ENCODE results near the gene SHROOM3.

The SHROOM3 gene

GRCh38 chr4:76781698-76782595 lies 346.9 kb downstream of the SHROOM3 start:
- ChIA-PET CTCF (interaction anchor here (0.8 kb wide), 1 partner anchor 64 kb away, joined by 3 read pairs; no protein-coding TSS in a partner anchor), POLR2A (no interaction called here)
- DNase-seq (ENCODE audit: extremely low spot score), result no peak
- TF ChIP-seq PKNOX1 (IDR thresholded peaks at IDR 0.05), result no peak
- TF ChIP-seq LEF1 (IDR thresholded peaks at IDR 0.05; ENCODE audit: borderline replicate concordance), result no peak
- TF ChIP-seq FOXK2 (IDR thresholded peaks at IDR 0.05), result no peak
- no peak for TF ChIP-seq L3MBTL2 (conservative IDR thresholded peaks at IDR 0.05)
- TF ChIP-seq CTBP1 (IDR thresholded peaks at IDR 0.05; ENCODE audit: borderline replicate concordance), result no peak
- TF ChIP-seq ELF4 (IDR thresholded peaks at IDR 0.05), result no peak
- TF ChIP-seq FOXM1 (IDR thresholded peaks at IDR 0.05; ENCODE audit: borderline replicate concordance), result no peak
- TF ChIP-seq BHLHE40 (IDR thresholded peaks at IDR 0.05; ENCODE audit: borderline replicate concordance), result no peak
- TF ChIP-seq SP1 (IDR thresholded peaks at IDR 0.05), result no peak
- no peak for TF ChIP-seq SUZ12 (IDR thresholded peaks at IDR 0.05)
- TF ChIP-seq TARDBP (IDR thresholded peaks at IDR 0.05), result no peak
- no peak for TF ChIP-seq ARNT (IDR thresholded peaks at IDR 0.05)
- TF ChIP-seq HDGF (IDR thresholded peaks at IDR 0.05; ENCODE audit: borderline replicate concordance), result no peak

- ChIA-PET POLR2A (no interaction called here), CTCF (no interaction called here)
- DNase-seq (ENCODE audit: extremely low spot score), result no peak
- TF ChIP-seq LEF1 (IDR thresholded peaks at IDR 0.05; ENCODE audit: borderline replicate concordance) (no peak), ARNT (IDR thresholded peaks at IDR 0.05) (no peak), FOXK2 (IDR thresholded peaks at IDR 0.05) (no peak), ZNF384 (IDR thresholded peaks at IDR 0.05) (no peak), CTBP1 (IDR thresholded peaks at IDR 0.05; ENCODE audit: borderline replicate concordance) (no peak), L3MBTL2 (conservative IDR thresholded peaks at IDR 0.05) (no peak)
Measured at GRCh38 chr4:76782837-76783236, 347.8 kb downstream of the SHROOM3 start.

GRCh38 chr4:76783836-76784235 lies 348.8 kb downstream of the SHROOM3 start:
- TF ChIP-seq NFRKB (IDR thresholded peaks at IDR 0.05), result no peak
- TF ChIP-seq TARDBP (IDR thresholded peaks at IDR 0.05), result no peak
- no peak for TF ChIP-seq ARNT (IDR thresholded peaks at IDR 0.05)
- TF ChIP-seq FOXA1 (IDR thresholded peaks at IDR 0.05), result no peak
- TF ChIP-seq ZNF384 (IDR thresholded peaks at IDR 0.05), result no peak
- TF ChIP-seq SUZ12 (IDR thresholded peaks at IDR 0.05), result no peak
- POLR2A ChIA-PET, result interaction anchor here (0.6 kb wide), 1 partner anchor 580 kb away, joined by 3 read pairs; no protein-coding TSS in a partner anchor
- CTCF ChIA-PET, result interaction anchor here (0.6 to 1.2 kb wide), 3 partner anchors 9 to 183 kb away, joined by 3 to 7 read pairs (median 4); no protein-coding TSS in a partner anchor
- DNase-seq (ENCODE audit: extremely low spot score), result no peak

GRCh38 chr4:76784237-76784636 lies 349.2 kb downstream of the SHROOM3 start:
- no peak for TF ChIP-seq LEF1 (IDR thresholded peaks at IDR 0.05; ENCODE audit: borderline replicate concordance)
- TF ChIP-seq BHLHE40 (IDR thresholded peaks at IDR 0.05; ENCODE audit: borderline replicate concordance), result no peak
- TF ChIP-seq ZNF384 (IDR thresholded peaks at IDR 0.05), result no peak
- no peak for TF ChIP-seq SP1 (IDR thresholded peaks at IDR 0.05)
- TF ChIP-seq CTBP1 (IDR thresholded peaks at IDR 0.05; ENCODE audit: borderline replicate concordance), result no peak
- TF ChIP-seq L3MBTL2 (conservative IDR thresholded peaks at IDR 0.05), result no peak
- TF ChIP-seq ARNT (IDR thresholded peaks at IDR 0.05), result no peak
- no peak for TF ChIP-seq PKNOX1 (IDR thresholded peaks at IDR 0.05)
- peak; percentile 46 for DNase-seq (ENCODE audit: extremely low spot score)
- ChIA-PET POLR2A (interaction anchor here (0.6 kb wide), 1 partner anchor 48 kb away, joined by 3 read pairs; no protein-coding TSS in a partner anchor), CTCF (interaction anchor here (1.0 to 1.2 kb wide), 3 partner anchors 9 to 183 kb away, joined by 4 to 7 read pairs (median 4); no protein-coding TSS in a partner anchor)

GRCh38 chr4:76787898-76788297 lies 352.9 kb downstream of the SHROOM3 start:
- no peak for DNase-seq (ENCODE audit: extremely low spot score)
- CTCF ChIA-PET, result no interaction called here
- TF ChIP-seq ELF4 (IDR thresholded peaks at IDR 0.05), result no peak
- TF ChIP-seq SP1 (IDR thresholded peaks at IDR 0.05), result no peak
- no peak for TF ChIP-seq CTBP1 (IDR thresholded peaks at IDR 0.05; ENCODE audit: borderline replicate concordance)
- TF ChIP-seq SUZ12 (IDR thresholded peaks at IDR 0.05), result no peak
- TF ChIP-seq FOXK2 (IDR thresholded peaks at IDR 0.05), result no peak
- no peak for TF ChIP-seq LEF1 (IDR thresholded peaks at IDR 0.05; ENCODE audit: borderline replicate concordance)
- TF ChIP-seq ZNF384 (IDR thresholded peaks at IDR 0.05), result no peak
- no peak for TF ChIP-seq L3MBTL2 (conservative IDR thresholded peaks at IDR 0.05)
- TF ChIP-seq FOXA1 (IDR thresholded peaks at IDR 0.05), result no peak
- TF ChIP-seq NFRKB (IDR thresholded peaks at IDR 0.05), result no peak
- TF ChIP-seq TARDBP (IDR thresholded peaks at IDR 0.05), result no peak
- no peak for TF ChIP-seq PKNOX1 (IDR thresholded peaks at IDR 0.05)
- no peak for TF ChIP-seq FOXM1 (IDR thresholded peaks at IDR 0.05; ENCODE audit: borderline replicate concordance)
- no peak for TF ChIP-seq ARNT (IDR thresholded peaks at IDR 0.05)
- TF ChIP-seq HDGF (IDR thresholded peaks at IDR 0.05; ENCODE audit: borderline replicate concordance), result no peak
- TF ChIP-seq BHLHE40 (IDR thresholded peaks at IDR 0.05; ENCODE audit: borderline replicate concordance), result no peak

GRCh38 chr4:76790377-76790776 lies 355.3 kb downstream of the SHROOM3 start:
- TF ChIP-seq BHLHE40 (IDR thresholded peaks at IDR 0.05; ENCODE audit: borderline replicate concordance), result no peak
- no peak for TF ChIP-seq SP1 (IDR thresholded peaks at IDR 0.05)
- TF ChIP-seq SUZ12 (IDR thresholded peaks at IDR 0.05), result no peak
- TF ChIP-seq FOXM1 (IDR thresholded peaks at IDR 0.05; ENCODE audit: borderline replicate concordance), result no peak
- POLR2A ChIA-PET, result no interaction called here
- CTCF ChIA-PET, result interaction anchor here (0.7 to 1.0 kb wide), 2 partner anchors 33 to 413 kb away, joined by 4 to 5 read pairs; no protein-coding TSS in a partner anchor

More at GRCh38 chr4:76787898-76788297, 352.9 kb downstream of the SHROOM3 start:
- POLR2A ChIA-PET, result no interaction called here

More at GRCh38 chr4:76790377-76790776, 355.3 kb downstream of the SHROOM3 start:
- DNase-seq (ENCODE audit: extremely low spot score), result no peak
